Ishikawa (cell line): ENCODE results near the gene ACTN4.

Experiments used
- CEBPB ChIP-seq: IDR thresholded peaks from 2 replicates; pipeline ENCODE4 v1.6.1; 2012
- CREB1 ChIP-seq: IDR thresholded peaks from 2 replicates; pipeline ENCODE4 v1.6.1; 2012; ENCODE audit warnings: low read depth
- EP300 ChIP-seq: IDR thresholded peaks from 2 replicates; pipeline ENCODE4 v1.6.1; 2012; ENCODE audit warnings: borderline replicate concordance
- FOXM1 ChIP-seq: IDR thresholded peaks from 2 replicates; pipeline ENCODE4 v1.6.1; 2012; ENCODE audit warnings: low read depth, borderline replicate concordance
- RAD21 ChIP-seq: IDR thresholded peaks from 2 replicates; pipeline ENCODE4 v1.6.1; 2012; ENCODE audit warnings: low read depth
- TAF1 ChIP-seq: IDR thresholded peaks from 2 replicates; pipeline ENCODE4 v1.6.1; 2012; ENCODE audit warnings: low read depth, mild to moderate bottlenecking
- TEAD4 ChIP-seq: IDR thresholded peaks from 2 replicates; pipeline ENCODE4 v1.6.1; 2012
- YY1 ChIP-seq: IDR thresholded peaks from 2 replicates; pipeline ENCODE4 v1.6.1; 2012; ENCODE audit warnings: low read depth
- TF ChIP-seq, protein P1 (sequence below): IDR thresholded peaks from 2 replicates; pipeline ENCODE4 v1.6.1; 2012
- TF ChIP-seq, protein P2 (sequence below): IDR thresholded peaks from 2 replicates; pipeline ENCODE4 v1.6.1; 2012; ENCODE audit warnings: low read depth, mild to moderate bottlenecking

DNA sequence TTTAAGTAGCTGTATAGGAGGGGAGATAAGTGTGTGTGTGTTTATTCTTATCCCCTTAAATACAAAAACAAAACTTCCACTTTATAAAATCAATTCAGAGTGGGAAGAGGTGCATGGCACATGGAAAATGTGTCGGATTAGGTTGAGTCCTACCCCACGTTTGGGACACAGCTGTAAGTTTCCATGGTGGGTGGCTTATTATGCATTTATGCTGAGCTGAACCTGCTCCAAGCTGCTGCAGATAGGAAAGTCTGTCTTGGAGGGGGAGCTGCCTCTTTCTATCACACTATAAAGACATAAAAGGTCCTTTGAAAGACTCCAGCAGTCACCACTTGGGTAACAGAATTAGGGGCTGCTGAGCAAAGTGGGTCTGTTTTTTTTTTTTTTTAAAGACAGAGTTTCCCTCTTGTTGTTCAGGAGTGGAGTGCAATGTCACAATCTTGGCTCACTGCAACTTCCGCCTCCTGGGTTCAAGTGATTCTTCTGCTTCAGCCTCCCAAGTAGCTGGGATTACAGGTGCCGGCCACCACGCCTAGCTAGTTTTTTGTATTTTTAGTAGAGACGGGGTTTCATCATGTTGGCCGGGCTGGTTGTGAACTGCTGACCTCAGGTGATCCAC, 15.2 kb downstream of the ACTN4 start:
- TF ChIP-seq, protein P1, sequence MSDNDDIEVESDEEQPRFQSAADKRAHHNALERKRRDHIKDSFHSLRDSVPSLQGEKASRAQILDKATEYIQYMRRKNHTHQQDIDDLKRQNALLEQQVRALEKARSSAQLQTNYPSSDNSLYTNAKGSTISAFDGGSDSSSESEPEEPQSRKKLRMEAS: no peak
- TF ChIP-seq EP300 (no peak), YY1 (no peak), CEBPB (no peak), CREB1 (no peak), RAD21 (no peak), TAF1 (no peak), TEAD4 (no peak), FOXM1 (no peak)
- TF ChIP-seq, protein P2, sequence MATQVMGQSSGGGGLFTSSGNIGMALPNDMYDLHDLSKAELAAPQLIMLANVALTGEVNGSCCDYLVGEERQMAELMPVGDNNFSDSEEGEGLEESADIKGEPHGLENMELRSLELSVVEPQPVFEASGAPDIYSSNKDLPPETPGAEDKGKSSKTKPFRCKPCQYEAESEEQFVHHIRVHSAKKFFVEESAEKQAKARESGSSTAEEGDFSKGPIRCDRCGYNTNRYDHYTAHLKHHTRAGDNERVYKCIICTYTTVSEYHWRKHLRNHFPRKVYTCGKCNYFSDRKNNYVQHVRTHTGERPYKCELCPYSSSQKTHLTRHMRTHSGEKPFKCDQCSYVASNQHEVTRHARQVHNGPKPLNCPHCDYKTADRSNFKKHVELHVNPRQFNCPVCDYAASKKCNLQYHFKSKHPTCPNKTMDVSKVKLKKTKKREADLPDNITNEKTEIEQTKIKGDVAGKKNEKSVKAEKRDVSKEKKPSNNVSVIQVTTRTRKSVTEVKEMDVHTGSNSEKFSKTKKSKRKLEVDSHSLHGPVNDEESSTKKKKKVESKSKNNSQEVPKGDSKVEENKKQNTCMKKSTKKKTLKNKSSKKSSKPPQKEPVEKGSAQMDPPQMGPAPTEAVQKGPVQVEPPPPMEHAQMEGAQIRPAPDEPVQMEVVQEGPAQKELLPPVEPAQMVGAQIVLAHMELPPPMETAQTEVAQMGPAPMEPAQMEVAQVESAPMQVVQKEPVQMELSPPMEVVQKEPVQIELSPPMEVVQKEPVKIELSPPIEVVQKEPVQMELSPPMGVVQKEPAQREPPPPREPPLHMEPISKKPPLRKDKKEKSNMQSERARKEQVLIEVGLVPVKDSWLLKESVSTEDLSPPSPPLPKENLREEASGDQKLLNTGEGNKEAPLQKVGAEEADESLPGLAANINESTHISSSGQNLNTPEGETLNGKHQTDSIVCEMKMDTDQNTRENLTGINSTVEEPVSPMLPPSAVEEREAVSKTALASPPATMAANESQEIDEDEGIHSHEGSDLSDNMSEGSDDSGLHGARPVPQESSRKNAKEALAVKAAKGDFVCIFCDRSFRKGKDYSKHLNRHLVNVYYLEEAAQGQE: no peak
